ENCODE results near the gene CLTA.

DNA sequence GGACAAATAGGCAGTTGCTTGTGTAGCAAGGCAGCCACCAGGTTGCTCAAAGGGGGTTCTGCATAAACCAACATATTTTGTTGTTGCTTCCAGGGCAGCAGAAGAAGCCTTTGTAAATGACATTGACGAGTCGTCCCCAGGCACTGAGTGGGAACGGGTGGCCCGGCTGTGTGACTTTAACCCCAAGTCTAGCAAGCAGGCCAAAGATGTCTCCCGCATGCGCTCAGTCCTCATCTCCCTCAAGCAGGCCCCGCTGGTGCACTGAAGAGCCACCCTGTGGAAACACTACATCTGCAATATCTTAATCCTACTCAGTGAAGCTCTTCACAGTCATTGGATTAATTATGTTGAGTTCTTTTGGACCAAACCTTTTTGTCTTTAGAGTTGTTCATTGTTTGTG, 20.8 kb downstream of the CLTA start:
- TF ChIP-seq CTCF (optimal IDR thresholded peaks at IDR 0.05 in 1 of 3, IDR thresholded peaks at IDR 0.05 in 1 of 3, conservative IDR thresholded peaks at IDR 0.05 in 1 of 3; ENCODE audit: extremely low read depth in 1 of 3, insufficient read depth in 2 of 3, low read length in 3 of 3) (no peak), EZH2 (IDR thresholded peaks at IDR 0.05; ENCODE audit: low read length) (no peak)
